Nephron (organoid): ENCODE measurements around the gene CCDC28B.

Experiments used
- H3K27ac Mint-ChIP-seq, 3 experiments: 2 replicates each; pipeline ENCODE4 v1.8.0; 2020; ENCODE audit warnings: mixed read lengths in 3 of 3, mild to moderate bottlenecking in 2 of 3, moderate library complexity in 1 of 3
- H3K27me3 Mint-ChIP-seq: 2 replicates; pipeline ENCODE4 v1.8.0; 2021; ENCODE audit warnings: low read depth, mild to moderate bottlenecking, moderate library complexity, mixed read lengths
- H3K36me3 Mint-ChIP-seq: 2 replicates; pipeline ENCODE4 v1.8.0; 2020; ENCODE audit warnings: low read depth, mixed read lengths
- H3K4me1 Mint-ChIP-seq: 2 replicates; pipeline ENCODE4 v1.8.0; 2020; ENCODE audit warnings: mixed read lengths
- H3K4me3 Mint-ChIP-seq, 3 experiments: 2 replicates each; pipeline ENCODE4 v1.8.0; 2020; ENCODE audit warnings: mild to moderate bottlenecking in 3 of 3, mixed read lengths in 3 of 3, moderate library complexity in 2 of 3
- H3K9me3 Mint-ChIP-seq: 2 replicates; pipeline ENCODE4 v1.8.0; 2020; ENCODE audit warnings: mixed read lengths
- CTCF ChIP-seq, 3 experiments: fragments of 200-600 bp; sonication (generic); IDR thresholded peaks; one replicate each; pipeline ENCODE4 v1.5.0; 2021; ENCODE audit warnings: antibody characterized with exemption in 3 of 3; ENCODE audit not compliant: unreplicated experiment in 3 of 3

CCDC28B gene

GRCh38 chr1:32195972-32196823 is 4.2 kb upstream of the CCDC28B start:
- no peak for TF ChIP-seq CTCF (IDR thresholded peaks at IDR 0.05; ENCODE audit: unreplicated experiment in 3 of 3)
- H3K36me3 Mint-ChIP-seq, result peaks cover 42% of the 10 kb centered on the region
- no peaks in the 10 kb centered on the region for H3K9me3 Mint-ChIP-seq
- peaks cover 22% of the 10 kb centered on the region for H3K4me1 Mint-ChIP-seq
- no peak overlapping the region for H3K27ac Mint-ChIP-seq
- H3K4me3 Mint-ChIP-seq, result no peak overlapping the region
- no peaks in the 10 kb centered on the region for H3K27me3 Mint-ChIP-seq

GRCh38 chr1:32197074-32197473 is 3.3 kb upstream of the CCDC28B start:
- Mint-ChIP-seq H3K4me1 (peaks cover 30% of the 10 kb centered on the region), H3K4me3 (peak overlapping the region in 1 of 3 experiments; percentile 41), H3K27ac (peak overlapping the region in 2 of 3 experiments; percentile 23 to 60), H3K36me3 (peaks cover 33% of the 10 kb centered on the region), H3K27me3 (no peaks in the 10 kb centered on the region), H3K9me3 (no peaks in the 10 kb centered on the region)
- no peak for TF ChIP-seq CTCF (IDR thresholded peaks at IDR 0.05; ENCODE audit: unreplicated experiment in 3 of 3)

DNA sequence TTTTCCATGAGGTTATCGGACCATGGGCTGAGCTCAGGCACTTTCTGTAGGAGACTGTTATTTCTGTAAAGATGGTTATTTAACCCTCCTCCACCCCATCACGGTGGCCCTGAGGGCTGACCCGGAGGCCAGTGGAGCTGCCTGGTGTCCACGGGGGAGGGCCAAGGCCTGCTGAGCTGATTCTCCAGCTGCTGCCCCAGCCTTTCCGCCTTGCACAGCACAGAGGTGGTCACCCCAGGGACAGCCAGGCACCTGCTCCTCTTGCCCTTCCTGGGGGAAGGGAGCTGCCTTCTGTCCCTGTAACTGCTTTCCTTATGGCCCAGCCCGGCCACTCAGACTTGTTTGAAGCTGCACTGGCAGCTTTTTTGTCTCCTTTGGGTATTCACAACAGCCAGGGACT is 2.6 kb upstream of the CCDC28B start:
- no peaks in the 10 kb centered on the region for H3K9me3 Mint-ChIP-seq
- peak overlapping the region; percentile 12 to 43 (median 41) for H3K4me3 Mint-ChIP-seq
- H3K27me3 Mint-ChIP-seq, result no peaks in the 10 kb centered on the region
- H3K4me1 Mint-ChIP-seq, result peaks cover 36% of the 10 kb centered on the region
- H3K27ac Mint-ChIP-seq, result peak overlapping the region; percentile 23 to 98 (median 55)
- H3K36me3 Mint-ChIP-seq, result peaks cover 27% of the 10 kb centered on the region
- TF ChIP-seq CTCF (IDR thresholded peaks at IDR 0.05; ENCODE audit: unreplicated experiment in 3 of 3), result no peak

- H3K9me3 Mint-ChIP-seq, result no peaks in the 10 kb centered on the region
- peak overlapping the region; percentile 29 to 93 (median 59) for H3K4me3 Mint-ChIP-seq
- H3K27ac Mint-ChIP-seq, result peak overlapping the region; percentile 23 to 98 (median 43)
- H3K27me3 Mint-ChIP-seq, result no peaks in the 10 kb centered on the region
- peaks cover 36% of the 10 kb centered on the region for H3K4me1 Mint-ChIP-seq
- TF ChIP-seq CTCF (IDR thresholded peaks at IDR 0.05; ENCODE audit: unreplicated experiment in 3 of 3), result no peak
- H3K36me3 Mint-ChIP-seq, result peaks cover 21% of the 10 kb centered on the region
Observed at GRCh38 chr1:32198237-32199042, 2.0 kb upstream of the CCDC28B start.

- peak overlapping the region; percentile 27 to 93 (median 85) for H3K4me3 Mint-ChIP-seq
- H3K4me1 Mint-ChIP-seq, result peaks cover 36% of the 10 kb centered on the region
- TF ChIP-seq CTCF (IDR thresholded peaks at IDR 0.05; ENCODE audit: unreplicated experiment in 3 of 3), result no peak
- no peaks in the 10 kb centered on the region for H3K9me3 Mint-ChIP-seq
- H3K36me3 Mint-ChIP-seq, result peaks cover 15% of the 10 kb centered on the region
- no peaks in the 10 kb centered on the region for H3K27me3 Mint-ChIP-seq
- H3K27ac Mint-ChIP-seq, result peak overlapping the region; percentile 23 to 98 (median 43)
Observed at GRCh38 chr1:32199043-32199716, 1.2 kb upstream of the CCDC28B start.
